PC-3 (cell line): ENCODE results near the gene TRIM14.

ENCODE experiments used
- EZH2 ChIP-seq: fragments of 300-600 bp; sonication (generic); IDR thresholded peaks from one replicate; pipeline ENCODE4 v1.6.1; 2017; ENCODE audit warnings: antibody characterized with exemption, mild to moderate bottlenecking, low read length; ENCODE audit not compliant: unreplicated experiment
- TF ChIP-seq, protein P1 (sequence below): fragments of 300-600 bp; sonication (generic); conservative IDR thresholded peaks from 2 replicates; pipeline ENCODE4 v1.5.1; 2017; ENCODE audit warnings: antibody characterized with exemption, low read depth, mild to moderate bottlenecking, low read length

DNA sequence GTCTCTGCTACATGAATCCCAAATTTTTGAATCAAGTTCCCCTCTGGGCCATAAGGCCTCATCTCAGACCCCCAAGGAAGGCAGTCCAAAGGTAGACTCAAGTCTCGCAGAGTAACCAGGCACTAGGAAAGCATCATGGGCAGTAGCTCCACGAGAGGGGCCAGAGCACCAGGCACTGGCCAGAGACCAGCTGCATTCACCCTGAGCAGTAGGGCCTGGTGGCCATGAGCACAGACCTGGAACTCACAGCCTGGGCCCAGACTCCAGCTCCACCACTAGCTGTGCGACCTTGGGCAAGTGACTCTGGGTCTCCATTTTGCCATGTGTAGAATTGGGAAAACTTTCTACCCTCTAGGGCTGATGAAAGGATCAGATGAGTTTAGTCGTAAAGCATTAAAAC lies 34.0 kb downstream of the TRIM14 start:
- TF ChIP-seq EZH2: no peak
- TF ChIP-seq, protein P1, sequence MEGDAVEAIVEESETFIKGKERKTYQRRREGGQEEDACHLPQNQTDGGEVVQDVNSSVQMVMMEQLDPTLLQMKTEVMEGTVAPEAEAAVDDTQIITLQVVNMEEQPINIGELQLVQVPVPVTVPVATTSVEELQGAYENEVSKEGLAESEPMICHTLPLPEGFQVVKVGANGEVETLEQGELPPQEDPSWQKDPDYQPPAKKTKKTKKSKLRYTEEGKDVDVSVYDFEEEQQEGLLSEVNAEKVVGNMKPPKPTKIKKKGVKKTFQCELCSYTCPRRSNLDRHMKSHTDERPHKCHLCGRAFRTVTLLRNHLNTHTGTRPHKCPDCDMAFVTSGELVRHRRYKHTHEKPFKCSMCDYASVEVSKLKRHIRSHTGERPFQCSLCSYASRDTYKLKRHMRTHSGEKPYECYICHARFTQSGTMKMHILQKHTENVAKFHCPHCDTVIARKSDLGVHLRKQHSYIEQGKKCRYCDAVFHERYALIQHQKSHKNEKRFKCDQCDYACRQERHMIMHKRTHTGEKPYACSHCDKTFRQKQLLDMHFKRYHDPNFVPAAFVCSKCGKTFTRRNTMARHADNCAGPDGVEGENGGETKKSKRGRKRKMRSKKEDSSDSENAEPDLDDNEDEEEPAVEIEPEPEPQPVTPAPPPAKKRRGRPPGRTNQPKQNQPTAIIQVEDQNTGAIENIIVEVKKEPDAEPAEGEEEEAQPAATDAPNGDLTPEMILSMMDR: no peak
